Activated effector memory CD4-positive, alpha-beta T cell treated with Interleukin-2 at 50 U/mL for 16 hours (primary cell): ENCODE data around the gene BCAS3.
"Not testable (repeated sequence)": the region's sequence is repeated elsewhere in the genome, so short reads cannot be mapped to it uniquely, and the experiment has no call there.

Experiments
- DNase-seq: peaks from one replicate; pipeline ENCODE4 v3.0.0-alpha.2; 2020

The BCAS3 gene

GRCh38 chr17:60952747-60953146 lies 275.1 kb downstream of the BCAS3 start:
- DNase-seq: no peak

- DNase-seq: no peak
Observed at GRCh38 chr17:60959011-60959410, 281.4 kb downstream of the BCAS3 start.

- no peak for DNase-seq
Observed at GRCh38 chr17:60959696-60960095, 282.0 kb downstream of the BCAS3 start.

GRCh38 chr17:60960398-60961065 lies 282.9 kb downstream of the BCAS3 start:
- DNase-seq: no peak

- no peak for DNase-seq
Observed at GRCh38 chr17:60964160-60964559, 286.5 kb downstream of the BCAS3 start.

GRCh38 chr17:60968266-60968665 lies 290.6 kb downstream of the BCAS3 start:
- DNase-seq: no peak

GRCh38 chr17:60969500-60970037 lies 291.9 kb downstream of the BCAS3 start:
- DNase-seq: no peak

- DNase-seq: no peak
Observed at GRCh38 chr17:60970741-60971140, 293.1 kb downstream of the BCAS3 start.

GRCh38 chr17:60971515-60972369 lies 294.1 kb downstream of the BCAS3 start:
- no peak for DNase-seq

GRCh38 chr17:60976861-60977260 lies 299.2 kb downstream of the BCAS3 start:
- DNase-seq: not testable (repeated sequence)

GRCh38 chr17:60989379-60989778 lies 311.7 kb downstream of the BCAS3 start:
- DNase-seq: no peak

- no peak for DNase-seq
Observed at GRCh38 chr17:60989846-60990245, 312.2 kb downstream of the BCAS3 start.

GRCh38 chr17:60993497-60993896 lies 315.8 kb downstream of the BCAS3 start:
- DNase-seq: no peak

GRCh38 chr17:60995680-60996079 lies 318.0 kb downstream of the BCAS3 start:
- no peak for DNase-seq

- DNase-seq: no peak
Observed at GRCh38 chr17:61000911-61001310, 323.3 kb downstream of the BCAS3 start.

GRCh38 chr17:61002316-61002736 lies 324.7 kb downstream of the BCAS3 start:
- DNase-seq: no peak

- DNase-seq: no peak
Observed at GRCh38 chr17:61005358-61005757, 327.7 kb downstream of the BCAS3 start.

- not testable (repeated sequence) for DNase-seq
Observed at GRCh38 chr17:61005958-61006357, 328.3 kb downstream of the BCAS3 start.

GRCh38 chr17:61007980-61008379 lies 330.3 kb downstream of the BCAS3 start:
- no peak for DNase-seq

GRCh38 chr17:61009663-61010062 lies 332.0 kb downstream of the BCAS3 start:
- DNase-seq: no peak

GRCh38 chr17:61010661-61011170 lies 333.1 kb downstream of the BCAS3 start:
- DNase-seq: no peak

GRCh38 chr17:61011251-61011650 lies 333.6 kb downstream of the BCAS3 start:
- no peak for DNase-seq

GRCh38 chr17:61015966-61016365 lies 338.3 kb downstream of the BCAS3 start:
- DNase-seq: no peak
